K562 (cell line): ENCODE measurements around the gene EMC10. TPM values are rescaled to one million over a fixed set of nuclear protein-coding genes. Genes with fewer than 3 reads are reported as not detected.

Experiments
- BRF2 ChIP-seq: IDR thresholded peaks from 3 replicates; pipeline ENCODE4 v1.6.1; 2011; ENCODE audit warnings: borderline replicate concordance, mild to moderate bottlenecking; ENCODE audit not compliant: insufficient read length, insufficient read depth
- CBFB ChIP-seq: sonication (generic); formaldehyde crosslinking; IDR thresholded peaks from 2 replicates; pipeline ENCODE4 v1.4.0; 2020; ENCODE audit warnings: mild to moderate bottlenecking, missing genetic modification reagents
- CHCHD3 ChIP-seq: fragments of 250-450 bp; sonication (Bioruptor Pico); IDR thresholded peaks from 2 replicates; pipeline ENCODE4 v2.1.2; 2022; ENCODE audit warnings: mild to moderate bottlenecking
- HDAC3 ChIP-seq: fragments of 450-650 bp; IDR thresholded peaks from 2 replicates; pipeline ENCODE4 v1.6.1; 2018; ENCODE audit warnings: borderline replicate concordance, mild to moderate bottlenecking, moderate library complexity; ENCODE audit not compliant: partially characterized antibody
- HNRNPUL1 ChIP-seq: fragments of 200-400 bp; formaldehyde crosslinking; IDR thresholded peaks from 2 replicates; pipeline ENCODE4 v1.6.1; 2017; ENCODE audit warnings: low read length
- IRF9 ChIP-seq: fragments of 450-650 bp; IDR thresholded peaks from 2 replicates; pipeline ENCODE4 v1.6.1; 2016; ENCODE audit warnings: missing biosample characterization, missing genetic modification characterization
- MNT ChIP-seq, 2 experiments: fragments of 450-650 bp; conservative IDR thresholded peaks; 2 replicates each; pipeline ENCODE4 v1.6.1; 2017; ENCODE audit warnings: mild to moderate bottlenecking in 2 of 2, moderate library complexity in 2 of 2
- NCOA2 ChIP-seq, 2 experiments: fragments of 450-650 bp; IDR thresholded peaks; 2 replicates each; pipeline ENCODE4 v1.6.1; 2018; ENCODE audit warnings: mild to moderate bottlenecking in 2 of 2, moderate library complexity in 1 of 2; ENCODE audit not compliant: partially characterized antibody in 2 of 2
- NFRKB ChIP-seq: fragments of 450-650 bp; IDR thresholded peaks from 2 replicates; pipeline ENCODE4 v1.6.1; 2016; ENCODE audit warnings: low read depth
- PATZ1 ChIP-seq: fragments of 250-450 bp; sonication (Bioruptor Pico); IDR thresholded peaks from 2 replicates; pipeline ENCODE4 v1.5.0; 2020; ENCODE audit warnings: mild to moderate bottlenecking, borderline replicate concordance
- STAG1 ChIP-seq: sonication (generic); formaldehyde crosslinking; IDR thresholded peaks from 2 replicates; pipeline ENCODE4 v1.5.0; 2020; ENCODE audit warnings: missing genetic modification reagents, borderline replicate concordance
- TAF9B ChIP-seq: fragments of 450-650 bp; IDR thresholded peaks from 2 replicates; pipeline ENCODE4 v1.6.1; 2018; ENCODE audit warnings: mild to moderate bottlenecking; ENCODE audit not compliant: partially characterized antibody
- ZBTB34 ChIP-seq: fragments of 250-450 bp; sonication (Bioruptor Pico); IDR thresholded peaks from 2 replicates; pipeline ENCODE4 v1.8.0; 2021; ENCODE audit warnings: mild to moderate bottlenecking, moderate library complexity
- ZNF644 ChIP-seq: fragments of 200-800 bp; sonication (Bioruptor generic); IDR thresholded peaks from 2 replicates; pipeline ENCODE4 v1.6.1; 2016; ENCODE audit warnings: low read depth, missing genetic modification characterization, missing compliant biosample characterization
- ZNF77 ChIP-seq: fragments of 250-450 bp; sonication (Bioruptor Pico); IDR thresholded peaks from 2 replicates; pipeline ENCODE4 v1.5.0; 2020
- polyA plus RNA-seq, 8 experiments: library from polyadenylated mRNA; depleted of rRNA in 4 of 8; stranded (reverse) in 5 of 8; unstranded in 3 of 8; fragments of >200 nt; fragmentation: Nextera tagmentation in 2 of 8; fragmentation: Illumina TruSeq in 1 of 8; extraction: Ambion mirVana in 2 of 8; extraction: Trizol in 1 of 8; gene quantifications; 2 replicates each; pipeline versions ENCODE4 v1.2.1 to v1.2.3, GENCODE V29; 2011 to 2014; ENCODE audit warnings: inconsistent platforms in 1 of 8, missing spikeins in 1 of 8
- total RNA-seq, 7 experiments: library from RNA; depleted of rRNA in 6 of 7; stranded (reverse); fragments of >200 nt in 6 of 7; fragmentation: Illumina TruSeq in 2 of 7; extraction: Trizol in 2 of 7; gene quantifications; 2 replicates each; pipeline versions ENCODE4 v1.2.1 to v1.2.3, GENCODE V29; 2011 to 2021; ENCODE audit warnings: low replicate concordance in 1 of 7

EMC10 gene
- total and polyA plus RNA-seq, 9 of the 15 experiments (the other 6 are each of a cell fraction or from before 2014, with no cell fraction given): 1.4 to 46.0 (median 13.1) TPM

- TF ChIP-seq PATZ1 (CRISPR knock-in tag) (no peak), ZNF77 (CRISPR knock-in tag) (no peak), IRF9 (tag) (no peak), CBFB (CRISPR knock-in tag) (no peak), ZNF644 (tag) (no peak), NCOA2 (IDR thresholded peaks at IDR 0.05; ENCODE audit: partially characterized antibody in 2 of 2) (no peak), HNRNPUL1 (no peak), BRF2 (no peak), TAF9B (no peak), ZBTB34 (no peak), MNT (conservative IDR thresholded peaks at IDR 0.05) (no peak), HDAC3 (no peak), STAG1 (CRISPR knock-in tag) (no peak), CHCHD3 (CRISPR knock-in tag) (no peak), NFRKB (no peak)
Observed at GRCh38 chr19:50500060-50500752, 23.9 kb downstream of the EMC10 start (continued).
